Measurements from ENCODE around the gene ILF2.

ILF2 gene

DNA sequence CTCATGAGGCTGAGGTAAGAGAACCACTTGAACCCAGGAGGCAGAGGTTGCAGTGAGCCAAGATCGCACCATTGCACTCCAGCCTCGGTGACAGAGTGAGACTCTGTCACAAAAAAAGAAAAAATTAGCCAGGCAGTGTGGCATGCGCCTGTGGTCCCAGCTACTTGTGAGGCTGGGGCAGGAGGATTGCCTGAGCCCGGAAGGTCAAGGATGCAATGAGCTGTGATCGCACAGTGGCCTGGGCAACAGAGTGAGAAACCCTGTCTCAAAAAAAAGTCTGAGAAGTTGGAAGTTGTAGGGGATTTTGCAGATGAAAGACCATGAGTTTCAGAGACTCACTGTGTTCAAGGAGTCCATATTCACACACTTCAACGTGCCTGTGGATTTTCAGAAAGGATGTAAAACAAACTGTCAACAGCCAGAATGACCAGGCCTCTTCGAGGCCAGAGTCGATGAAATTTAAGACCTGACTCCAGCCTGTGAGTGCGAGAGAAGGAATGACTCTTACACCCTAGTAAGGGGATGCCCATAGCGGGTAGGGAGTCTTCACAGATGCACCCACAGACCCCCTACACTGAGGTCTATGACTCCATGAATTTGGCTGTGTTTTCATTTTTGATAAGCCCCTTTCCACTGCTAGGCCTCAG lies 45.7 kb downstream of the ILF2 start:
- Histone ChIP-seq H3K4me1 (ENCODE audit: control insufficient read depth, insufficient read depth, low read length) (0 out of 2 replicates have a peak, but pooled peaks cover 3% of the 10 kb centered on the region), H3K4me3 (ENCODE audit: low read depth, low read length) (no peak overlapping the region), H3K9me3 (ENCODE audit: control insufficient read depth, insufficient read depth, low read depth, low read length) (no peaks in the 10 kb centered on the region), H3K36me3 (ENCODE audit: control insufficient read depth in 2 of 2, insufficient read depth in 1 of 2, low read length in 2 of 2) (peaks cover 0 to 36% of the 10 kb centered on the region in 2 experiments; a peak in 2 of 3 replicates), H3K27ac (ENCODE audit: extremely low read depth, low read depth, low read length) (no peak overlapping the region)
- TF ChIP-seq ZFP41 (tag by site-specific recombination; IDR thresholded peaks at IDR 0.05; ENCODE audit: borderline replicate concordance) (no peak), ZNF654 (tag by site-specific recombination; IDR thresholded peaks at IDR 0.05; ENCODE audit: low read depth) (no peak), ZSCAN30 (tag by site-specific recombination; IDR thresholded peaks at IDR 0.05) (no peak), ZNF629 (tag by site-specific recombination; IDR thresholded peaks at IDR 0.05) (no peak), EGR2 (tag by site-specific recombination; IDR thresholded peaks at IDR 0.05; ENCODE audit: low read depth) (no peak), KLF16 (tag by site-specific recombination; IDR thresholded peaks at IDR 0.05) (no peak), OSR2 (tag by site-specific recombination; IDR thresholded peaks at IDR 0.05) (no peak), ZNF223 (tag by site-specific recombination; IDR thresholded peaks at IDR 0.05) (no peak), ZNF670 (tag by site-specific recombination; IDR thresholded peaks at IDR 0.05; ENCODE audit: low read depth) (no peak), ZSCAN4 (tag by site-specific recombination; IDR thresholded peaks at IDR 0.05) (no peak), ZNF292 (tag by site-specific recombination; IDR thresholded peaks at IDR 0.05; ENCODE audit: borderline replicate concordance, low read depth) (no peak), ZNF776 (tag by site-specific recombination; IDR thresholded peaks at IDR 0.05; ENCODE audit: borderline replicate concordance) (no peak), ZFHX2 (tag by site-specific recombination; conservative IDR thresholded peaks at IDR 0.05) (no peak), PRDM1 (tag by site-specific recombination; IDR thresholded peaks at IDR 0.05) (no peak), ZNF175 (tag by site-specific recombination; IDR thresholded peaks at IDR 0.05) (no peak), KLF10 (tag by site-specific recombination; IDR thresholded peaks at IDR 0.05) (no peak), ELK4 (IDR thresholded peaks at IDR 0.05; ENCODE audit: borderline replicate concordance, low read depth, low read length) (no peak), ZNF433 (tag by site-specific recombination; IDR thresholded peaks at IDR 0.05; ENCODE audit: low read depth) (no peak)
- TF ChIP-seq, protein P1, sequence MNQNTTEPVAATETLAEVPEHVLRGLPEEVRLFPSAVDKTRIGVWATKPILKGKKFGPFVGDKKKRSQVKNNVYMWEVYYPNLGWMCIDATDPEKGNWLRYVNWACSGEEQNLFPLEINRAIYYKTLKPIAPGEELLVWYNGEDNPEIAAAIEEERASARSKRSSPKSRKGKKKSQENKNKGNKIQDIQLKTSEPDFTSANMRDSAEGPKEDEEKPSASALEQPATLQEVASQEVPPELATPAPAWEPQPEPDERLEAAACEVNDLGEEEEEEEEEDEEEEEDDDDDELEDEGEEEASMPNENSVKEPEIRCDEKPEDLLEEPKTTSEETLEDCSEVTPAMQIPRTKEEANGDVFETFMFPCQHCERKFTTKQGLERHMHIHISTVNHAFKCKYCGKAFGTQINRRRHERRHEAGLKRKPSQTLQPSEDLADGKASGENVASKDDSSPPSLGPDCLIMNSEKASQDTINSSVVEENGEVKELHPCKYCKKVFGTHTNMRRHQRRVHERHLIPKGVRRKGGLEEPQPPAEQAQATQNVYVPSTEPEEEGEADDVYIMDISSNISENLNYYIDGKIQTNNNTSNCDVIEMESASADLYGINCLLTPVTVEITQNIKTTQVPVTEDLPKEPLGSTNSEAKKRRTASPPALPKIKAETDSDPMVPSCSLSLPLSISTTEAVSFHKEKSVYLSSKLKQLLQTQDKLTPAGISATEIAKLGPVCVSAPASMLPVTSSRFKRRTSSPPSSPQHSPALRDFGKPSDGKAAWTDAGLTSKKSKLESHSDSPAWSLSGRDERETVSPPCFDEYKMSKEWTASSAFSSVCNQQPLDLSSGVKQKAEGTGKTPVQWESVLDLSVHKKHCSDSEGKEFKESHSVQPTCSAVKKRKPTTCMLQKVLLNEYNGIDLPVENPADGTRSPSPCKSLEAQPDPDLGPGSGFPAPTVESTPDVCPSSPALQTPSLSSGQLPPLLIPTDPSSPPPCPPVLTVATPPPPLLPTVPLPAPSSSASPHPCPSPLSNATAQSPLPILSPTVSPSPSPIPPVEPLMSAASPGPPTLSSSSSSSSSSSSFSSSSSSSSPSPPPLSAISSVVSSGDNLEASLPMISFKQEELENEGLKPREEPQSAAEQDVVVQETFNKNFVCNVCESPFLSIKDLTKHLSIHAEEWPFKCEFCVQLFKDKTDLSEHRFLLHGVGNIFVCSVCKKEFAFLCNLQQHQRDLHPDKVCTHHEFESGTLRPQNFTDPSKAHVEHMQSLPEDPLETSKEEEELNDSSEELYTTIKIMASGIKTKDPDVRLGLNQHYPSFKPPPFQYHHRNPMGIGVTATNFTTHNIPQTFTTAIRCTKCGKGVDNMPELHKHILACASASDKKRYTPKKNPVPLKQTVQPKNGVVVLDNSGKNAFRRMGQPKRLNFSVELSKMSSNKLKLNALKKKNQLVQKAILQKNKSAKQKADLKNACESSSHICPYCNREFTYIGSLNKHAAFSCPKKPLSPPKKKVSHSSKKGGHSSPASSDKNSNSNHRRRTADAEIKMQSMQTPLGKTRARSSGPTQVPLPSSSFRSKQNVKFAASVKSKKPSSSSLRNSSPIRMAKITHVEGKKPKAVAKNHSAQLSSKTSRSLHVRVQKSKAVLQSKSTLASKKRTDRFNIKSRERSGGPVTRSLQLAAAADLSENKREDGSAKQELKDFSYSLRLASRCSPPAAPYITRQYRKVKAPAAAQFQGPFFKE (tag by site-specific recombination; IDR thresholded peaks at IDR 0.05; ENCODE audit: borderline replicate concordance): no peak
- TF ChIP-seq, protein P2, sequence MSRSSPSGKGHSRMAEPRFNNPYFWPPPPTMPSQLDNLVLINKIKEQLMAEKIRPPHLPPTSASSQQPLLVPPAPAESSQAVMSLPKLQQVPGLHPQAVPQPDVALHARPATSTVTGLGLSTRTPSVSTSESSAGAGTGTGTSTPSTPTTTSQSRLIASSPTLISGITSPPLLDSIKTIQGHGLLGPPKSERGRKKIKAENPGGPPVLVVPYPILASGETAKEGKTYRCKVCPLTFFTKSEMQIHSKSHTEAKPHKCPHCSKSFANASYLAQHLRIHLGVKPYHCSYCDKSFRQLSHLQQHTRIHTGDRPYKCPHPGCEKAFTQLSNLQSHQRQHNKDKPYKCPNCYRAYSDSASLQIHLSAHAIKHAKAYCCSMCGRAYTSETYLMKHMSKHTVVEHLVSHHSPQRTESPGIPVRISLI (tag by site-specific recombination; IDR thresholded peaks at IDR 0.05): no peak
- CTCF ChIA-PET: interaction anchor here (3.3 to 7.4 kb wide), 2 partner anchors 11 to 114 kb away, joined by 28 to 54 read pairs; partner anchors contain the start of genes S100A14 and S100A16
- POLR2A ChIA-PET: interaction anchor here (2.3 to 3.3 kb wide), 2 partner anchors 9 to 16 kb away, joined by 10 to 12 read pairs; partner anchors contain the start of gene CHTOP
